IMR-90 (cell line): ENCODE measurements around the gene USP26.

Experiments
- BHLHE40 ChIP-seq: fragments of 150-350 bp; IDR thresholded peaks from 2 replicates; pipeline ENCODE4 v1.6.1; 2016; ENCODE audit warnings: mild to moderate bottlenecking, low read depth, low read length
- CEBPB ChIP-seq: IDR thresholded peaks from 2 replicates; pipeline ENCODE4 v1.6.1; 2012; ENCODE audit warnings: low read depth, low read length, improper control_type of control experiment
- CHD1 ChIP-seq: IDR thresholded peaks from 2 replicates; pipeline ENCODE4 v1.6.1; 2012; ENCODE audit warnings: low read depth, low read length, improper control_type of control experiment
- FOS ChIP-seq: fragments of 150-350 bp; IDR thresholded peaks from 2 replicates; pipeline ENCODE4 v1.6.1; 2016; ENCODE audit warnings: low read depth, low read length
- MAFK ChIP-seq: IDR thresholded peaks from 2 replicates; pipeline ENCODE4 v1.6.1; 2012; ENCODE audit warnings: low read depth, low read length, improper control_type of control experiment
- MAZ ChIP-seq: IDR thresholded peaks from 2 replicates; pipeline ENCODE4 v1.6.1; 2012; ENCODE audit warnings: low read depth, mild to moderate bottlenecking, low read length, improper control_type of control experiment, moderate library complexity, borderline replicate concordance
- MXI1 ChIP-seq: IDR thresholded peaks from 2 replicates; pipeline ENCODE4 v1.6.1; 2012; ENCODE audit warnings: low read depth, mild to moderate bottlenecking, low read length, moderate library complexity, borderline replicate concordance
- POLR2A ChIP-seq: IDR thresholded peaks from 2 replicates; pipeline ENCODE4 v1.6.1; 2012; ENCODE audit warnings: mild to moderate bottlenecking, low read depth, low read length
- RAD21 ChIP-seq: IDR thresholded peaks from 2 replicates; pipeline ENCODE4 v1.6.1; 2012; ENCODE audit warnings: low read length, improper control_type of control experiment
- RCOR1 ChIP-seq: IDR thresholded peaks from 2 replicates; pipeline ENCODE4 v1.6.1; 2012; ENCODE audit warnings: mild to moderate bottlenecking, low read length, improper control_type of control experiment; ENCODE audit not compliant: insufficient replicate concordance
- SMC3 ChIP-seq: fragments of 150-350 bp; IDR thresholded peaks from 2 replicates; pipeline ENCODE4 v1.6.1; 2016; ENCODE audit warnings: low read depth, mild to moderate bottlenecking, antibody characterized with exemption, low read length, moderate library complexity
- TF ChIP-seq, protein P1 (sequence below): conservative IDR thresholded peaks from 2 replicates; pipeline ENCODE4 v1.5.1; 2012; ENCODE audit warnings: mild to moderate bottlenecking, low read depth, low read length, improper control_type of control experiment
- TF ChIP-seq, protein P2 (sequence below): fragments of 150-350 bp; IDR thresholded peaks from 2 replicates; pipeline ENCODE4 v1.6.1; 2017; ENCODE audit warnings: mild to moderate bottlenecking, antibody characterized with exemption, low read length, low read depth

DNA sequence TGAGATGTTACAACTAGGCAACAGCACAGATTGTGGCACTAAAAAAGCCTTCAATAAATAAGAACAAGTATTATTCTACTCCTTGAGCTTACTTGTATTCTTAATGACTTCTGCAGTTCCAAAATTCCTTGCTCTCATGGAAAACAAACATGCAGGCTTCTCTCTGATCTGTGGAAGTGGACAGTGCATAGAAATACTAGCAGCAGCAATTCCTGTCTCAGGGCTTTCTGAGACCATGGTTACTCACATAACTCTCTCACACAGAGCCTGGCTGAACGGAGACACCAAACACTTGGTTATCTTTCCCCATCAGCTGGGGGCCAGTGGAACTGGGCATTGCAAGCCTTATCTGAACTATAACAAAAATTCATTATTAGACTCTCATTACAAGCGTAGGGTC lies 106.1 kb downstream of the USP26 start:
- TF ChIP-seq BHLHE40 (no peak), POLR2A (no peak), RAD21 (no peak), RCOR1 (no peak), FOS (no peak), MAFK (no peak), CEBPB (no peak), CHD1 (no peak), MXI1 (no peak), MAZ (no peak), SMC3 (no peak)
- TF ChIP-seq, protein P1, sequence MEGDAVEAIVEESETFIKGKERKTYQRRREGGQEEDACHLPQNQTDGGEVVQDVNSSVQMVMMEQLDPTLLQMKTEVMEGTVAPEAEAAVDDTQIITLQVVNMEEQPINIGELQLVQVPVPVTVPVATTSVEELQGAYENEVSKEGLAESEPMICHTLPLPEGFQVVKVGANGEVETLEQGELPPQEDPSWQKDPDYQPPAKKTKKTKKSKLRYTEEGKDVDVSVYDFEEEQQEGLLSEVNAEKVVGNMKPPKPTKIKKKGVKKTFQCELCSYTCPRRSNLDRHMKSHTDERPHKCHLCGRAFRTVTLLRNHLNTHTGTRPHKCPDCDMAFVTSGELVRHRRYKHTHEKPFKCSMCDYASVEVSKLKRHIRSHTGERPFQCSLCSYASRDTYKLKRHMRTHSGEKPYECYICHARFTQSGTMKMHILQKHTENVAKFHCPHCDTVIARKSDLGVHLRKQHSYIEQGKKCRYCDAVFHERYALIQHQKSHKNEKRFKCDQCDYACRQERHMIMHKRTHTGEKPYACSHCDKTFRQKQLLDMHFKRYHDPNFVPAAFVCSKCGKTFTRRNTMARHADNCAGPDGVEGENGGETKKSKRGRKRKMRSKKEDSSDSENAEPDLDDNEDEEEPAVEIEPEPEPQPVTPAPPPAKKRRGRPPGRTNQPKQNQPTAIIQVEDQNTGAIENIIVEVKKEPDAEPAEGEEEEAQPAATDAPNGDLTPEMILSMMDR = no peak
- TF ChIP-seq, protein P2, sequence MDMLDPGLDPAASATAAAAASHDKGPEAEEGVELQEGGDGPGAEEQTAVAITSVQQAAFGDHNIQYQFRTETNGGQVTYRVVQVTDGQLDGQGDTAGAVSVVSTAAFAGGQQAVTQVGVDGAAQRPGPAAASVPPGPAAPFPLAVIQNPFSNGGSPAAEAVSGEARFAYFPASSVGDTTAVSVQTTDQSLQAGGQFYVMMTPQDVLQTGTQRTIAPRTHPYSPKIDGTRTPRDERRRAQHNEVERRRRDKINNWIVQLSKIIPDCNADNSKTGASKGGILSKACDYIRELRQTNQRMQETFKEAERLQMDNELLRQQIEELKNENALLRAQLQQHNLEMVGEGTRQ = no peak
